H9 (cell line): ENCODE results near the gene MTO1. TPM values are rescaled to one million over a fixed set of nuclear protein-coding genes. Genes with fewer than 3 reads are reported as not detected.

Experiments used
- DNase-seq: peaks from one replicate; pipeline ENCODE4 v3.0.0-alpha.2; 2017
- H2AFZ ChIP-seq: one replicate; pipeline ENCODE4 v1.6.1; 2013; ENCODE audit warnings: mild to moderate bottlenecking, low read length, control low read depth, moderate library complexity
- H2AK5ac ChIP-seq: 2 replicates; pipeline ENCODE4 v1.6.1; 2013; ENCODE audit warnings: low read length, control low read depth, mixed read lengths; ENCODE audit not compliant: insufficient read length
- H2BK120ac ChIP-seq: one replicate; pipeline ENCODE4 v1.6.1; 2013; ENCODE audit warnings: low read depth, mild to moderate bottlenecking, low read length, control low read depth, inconsistent platforms; ENCODE audit not compliant: poor library complexity, severe bottlenecking
- H2BK12ac ChIP-seq: 2 replicates; pipeline ENCODE4 v1.6.1; 2013; ENCODE audit warnings: low read length, control low read depth, mixed read lengths, low read depth; ENCODE audit not compliant: insufficient read length
- H2BK15ac ChIP-seq: 2 replicates; pipeline ENCODE4 v1.6.1; 2013; ENCODE audit warnings: low read depth, low read length, control low read depth
- H2BK20ac ChIP-seq: one replicate; pipeline ENCODE4 v1.6.1; 2013; ENCODE audit warnings: low read depth, mild to moderate bottlenecking, low read length, control low read depth, inconsistent platforms; ENCODE audit not compliant: poor library complexity, severe bottlenecking
- H2BK5ac ChIP-seq: 2 replicates; pipeline ENCODE4 v1.6.1; 2013; ENCODE audit warnings: low read length, control low read depth, mixed read lengths; ENCODE audit not compliant: insufficient read length
- H3K14ac ChIP-seq: 2 replicates; pipeline ENCODE4 v1.6.1; 2013; ENCODE audit warnings: low read length, control low read depth; ENCODE audit not compliant: insufficient read depth
- H3K18ac ChIP-seq: 2 replicates; pipeline ENCODE4 v1.6.1; 2013; ENCODE audit warnings: low read depth, mild to moderate bottlenecking, mixed read lengths, low read length, control low read depth; ENCODE audit not compliant: insufficient read length
- H3K23ac ChIP-seq: 2 replicates; pipeline ENCODE4 v1.6.1; 2013; ENCODE audit warnings: low read length, control low read depth, mixed read lengths, low read depth; ENCODE audit not compliant: insufficient read length
- H3K23me2 ChIP-seq: 2 replicates; pipeline ENCODE4 v1.6.1; 2013; ENCODE audit warnings: low read depth, mild to moderate bottlenecking, mixed read lengths, low read length, control low read depth; ENCODE audit not compliant: insufficient read length, poor library complexity, severe bottlenecking
- H3K27ac ChIP-seq: 2 replicates; pipeline ENCODE4 v1.5.1; 2013; ENCODE audit warnings: low read length, control low read depth, mixed read lengths, low read depth; ENCODE audit not compliant: insufficient read length
- H3K27me3 ChIP-seq: 2 replicates; pipeline ENCODE4 v1.6.1; 2013; ENCODE audit warnings: low read length, control low read depth, inconsistent platforms; ENCODE audit not compliant: insufficient read depth
- H3K4ac ChIP-seq: 2 replicates; pipeline ENCODE4 v1.6.1; 2013; ENCODE audit warnings: low read depth, mild to moderate bottlenecking, control low read depth, inconsistent platforms, low read length, moderate library complexity
- H3K4me1 ChIP-seq: 2 replicates; pipeline ENCODE4 v1.6.1; 2013; ENCODE audit warnings: low read length, control low read depth, inconsistent platforms; ENCODE audit not compliant: insufficient read depth
- H3K4me2 ChIP-seq: 2 replicates; pipeline ENCODE4 v1.6.1; 2013; ENCODE audit warnings: low read length, control low read depth, mixed read lengths; ENCODE audit not compliant: insufficient read length, insufficient read depth
- H3K56ac ChIP-seq: 2 replicates; pipeline ENCODE4 v1.6.1; 2013; ENCODE audit warnings: low read depth, mild to moderate bottlenecking, mixed read lengths, low read length, control low read depth; ENCODE audit not compliant: insufficient read length
- H3K79me1 ChIP-seq: 2 replicates; pipeline ENCODE4 v1.6.1; 2013; ENCODE audit warnings: low read depth, mild to moderate bottlenecking, moderate library complexity, low read length, control low read depth, inconsistent platforms; ENCODE audit not compliant: insufficient read depth, poor library complexity, severe bottlenecking
- H3K79me2 ChIP-seq: 2 replicates; pipeline ENCODE4 v1.6.1; 2013; ENCODE audit warnings: low read length, control low read depth, inconsistent platforms; ENCODE audit not compliant: insufficient read depth
- H3K9ac ChIP-seq: 2 replicates; pipeline ENCODE4 v1.6.1; 2013; ENCODE audit warnings: low read length, control low read depth, mixed read lengths; ENCODE audit not compliant: insufficient read length; ENCODE audit errors: extremely low read depth
- H3K9me3 ChIP-seq: one replicate; pipeline ENCODE4 v1.6.1; 2013; ENCODE audit warnings: low read depth, low read length, inconsistent platforms; ENCODE audit not compliant: control insufficient read depth
- H3T11ph ChIP-seq: one replicate; pipeline ENCODE4 v1.6.1; 2013; ENCODE audit warnings: mild to moderate bottlenecking, low read length, control low read depth, inconsistent platforms
- H4K20me1 ChIP-seq: one replicate; pipeline ENCODE4 v1.6.1; 2013; ENCODE audit not compliant: control insufficient read depth, insufficient read length, insufficient read depth
- H4K5ac ChIP-seq: 2 replicates; pipeline ENCODE4 v1.6.1; 2013; ENCODE audit warnings: low read depth, mild to moderate bottlenecking, mixed read lengths, low read length, control low read depth; ENCODE audit not compliant: insufficient read length
- H4K8ac ChIP-seq: replicated peaks from 2 replicates; pipeline ENCODE4 v1.6.1; 2013; ENCODE audit warnings: low read length, control low read depth, mixed read lengths, low read depth; ENCODE audit not compliant: insufficient read length
- H4K91ac ChIP-seq: 2 replicates; pipeline ENCODE4 v1.6.1; 2013; ENCODE audit warnings: low read depth, mild to moderate bottlenecking, moderate library complexity, mixed read lengths, low read length, control low read depth; ENCODE audit not compliant: insufficient read length
- H3K27ac Mint-ChIP-seq, 3 experiments: 2 replicates in 2 of 3; 3 replicates in 1 of 3; pipeline ENCODE4 v1.8.0; 2020 to 2021; ENCODE audit warnings: mixed read lengths in 3 of 3, mild to moderate bottlenecking in 1 of 3, moderate library complexity in 1 of 3
- H3K27me3 Mint-ChIP-seq: 2 replicates; pipeline ENCODE4 v1.8.0; 2021; ENCODE audit warnings: low read depth, mild to moderate bottlenecking, moderate library complexity, mixed read lengths
- H3K36me3 Mint-ChIP-seq, 3 experiments: 2 replicates in 2 of 3; 3 replicates in 1 of 3; pipeline ENCODE4 v1.8.0; 2020 to 2021; ENCODE audit warnings: low read depth in 3 of 3, mixed read lengths in 3 of 3; ENCODE audit not compliant: insufficient read depth in 1 of 3
- H3K4me1 Mint-ChIP-seq, 2 experiments: 2 replicates each; pipeline ENCODE4 v1.8.0; 2020; ENCODE audit warnings: mixed read lengths in 2 of 2
- H3K4me3 Mint-ChIP-seq, 2 experiments: 2 replicates in 1 of 2; 3 replicates in 1 of 2; pipeline ENCODE4 v1.8.0; 2020 to 2021; ENCODE audit warnings: mild to moderate bottlenecking in 2 of 2, mixed read lengths in 2 of 2, moderate library complexity in 1 of 2
- H3K9me3 Mint-ChIP-seq, 2 experiments: 2 replicates in 1 of 2; 3 replicates in 1 of 2; pipeline ENCODE4 v1.8.0; 2020; ENCODE audit warnings: mild to moderate bottlenecking in 2 of 2, mixed read lengths in 2 of 2, moderate library complexity in 1 of 2
- WGBS: extraction: QIAGEN DNeasy Blood & Tissue Kit; methylation state at CpG from one replicate; pipeline ENCODE4 v1.1.7; 2013; ENCODE audit warnings: missing lambda C conversion rate, low lambda C conversion rate, mixed read lengths; ENCODE audit not compliant: insufficient read length; ENCODE audit errors: extremely low coverage; 5-methylcytosine and 5-hydroxymethylcytosine counted together
- total RNA-seq: library from RNA; stranded (reverse); gene quantifications from 2 replicates; pipeline ENCODE4 v1.2.1, GENCODE V29; 2021
- TF ChIP-seq, protein P1 (sequence below): fragments of 200-600 bp; sonication (generic); conservative IDR thresholded peaks from 3 replicates; pipeline ENCODE4 v1.8.0; 2021; ENCODE audit warnings: antibody characterized with exemption, mild to moderate bottlenecking

Gene MTO1
- total RNA-seq, 1 experiment from 2014 or later = 27.8 TPM

DNA sequence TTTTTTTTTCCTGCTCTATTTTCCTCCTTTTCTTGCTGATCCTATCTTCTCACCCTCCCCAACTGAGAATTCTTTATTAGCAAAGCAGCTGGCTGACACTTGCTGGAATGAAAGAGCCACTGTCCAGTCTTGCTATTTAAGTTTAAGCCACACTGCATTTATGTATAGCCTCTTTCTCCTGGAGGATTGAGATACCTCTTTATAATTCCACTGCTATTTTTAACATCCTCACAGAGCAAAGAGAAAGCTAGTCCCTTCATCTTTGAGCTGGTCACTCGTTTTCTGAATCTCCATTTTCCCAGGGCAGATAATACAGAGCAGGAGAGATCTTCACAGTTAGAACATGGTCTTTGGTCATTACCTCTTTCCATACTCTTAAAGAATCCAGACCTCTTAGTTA is 95.3 kb downstream of the MTO1 start:
- Mint-ChIP-seq H3K9me3 (no peaks in the 10 kb centered on the region), H3K4me1 (peaks cover 26 to 32% of the 10 kb centered on the region in 2 experiments), H3K36me3 (no peaks in the 10 kb centered on the region), H3K27me3 (no peaks in the 10 kb centered on the region), H3K4me3 (no peak overlapping the region), H3K27ac (no peak overlapping the region)
- Histone ChIP-seq H4K8ac (no peak overlapping the region), H3K23me2 (no peaks in the 10 kb centered on the region), H2BK20ac (no peak overlapping the region), H3K4ac (no peak overlapping the region), H2BK120ac (no peak overlapping the region), H2BK12ac (no peak overlapping the region), H2AK5ac (no peak overlapping the region), H3K79me2 (no peaks in the 10 kb centered on the region), H3K56ac (no peak overlapping the region), H3K9me3 (no peaks in the 10 kb centered on the region), H3K14ac (no peak overlapping the region), H4K91ac (no peak overlapping the region), H2BK15ac (no peak overlapping the region), H3T11ph (no peak overlapping the region), H3K18ac (no peak overlapping the region), H2AFZ (no peak overlapping the region), H3K27me3 (no peaks in the 10 kb centered on the region), H3K27ac (no peak overlapping the region), H3K4me2 (no peak overlapping the region), H4K5ac (no peak overlapping the region), H4K20me1 (no peaks in the 10 kb centered on the region), H3K79me1 (no peaks in the 10 kb centered on the region), H3K9ac (no peak overlapping the region), H3K4me1 (peaks cover 4% of the 10 kb centered on the region; the same call in 1 of the 2 replicates), H3K23ac (no peak overlapping the region), H2BK5ac (no peak overlapping the region)
- TF ChIP-seq, protein P1, sequence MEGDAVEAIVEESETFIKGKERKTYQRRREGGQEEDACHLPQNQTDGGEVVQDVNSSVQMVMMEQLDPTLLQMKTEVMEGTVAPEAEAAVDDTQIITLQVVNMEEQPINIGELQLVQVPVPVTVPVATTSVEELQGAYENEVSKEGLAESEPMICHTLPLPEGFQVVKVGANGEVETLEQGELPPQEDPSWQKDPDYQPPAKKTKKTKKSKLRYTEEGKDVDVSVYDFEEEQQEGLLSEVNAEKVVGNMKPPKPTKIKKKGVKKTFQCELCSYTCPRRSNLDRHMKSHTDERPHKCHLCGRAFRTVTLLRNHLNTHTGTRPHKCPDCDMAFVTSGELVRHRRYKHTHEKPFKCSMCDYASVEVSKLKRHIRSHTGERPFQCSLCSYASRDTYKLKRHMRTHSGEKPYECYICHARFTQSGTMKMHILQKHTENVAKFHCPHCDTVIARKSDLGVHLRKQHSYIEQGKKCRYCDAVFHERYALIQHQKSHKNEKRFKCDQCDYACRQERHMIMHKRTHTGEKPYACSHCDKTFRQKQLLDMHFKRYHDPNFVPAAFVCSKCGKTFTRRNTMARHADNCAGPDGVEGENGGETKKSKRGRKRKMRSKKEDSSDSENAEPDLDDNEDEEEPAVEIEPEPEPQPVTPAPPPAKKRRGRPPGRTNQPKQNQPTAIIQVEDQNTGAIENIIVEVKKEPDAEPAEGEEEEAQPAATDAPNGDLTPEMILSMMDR = no peak
- no CpG with 5 or more reads among the region's 1 CpG for WGBS
- DNase-seq = no peak

Other genes starting within 250 kb of the MTO1 start
- 0.37 TPM in 1 of 2 replicates, not detected in the other for gene KHDC1L, start 236.2 kb upstream of the MTO1 start, total RNA-seq
- 7.7 and 7.8 TPM in 2 replicates for gene KHDC1, start 198.5 kb upstream of the MTO1 start, total RNA-seq
- 1.2 TPM in 2 replicates for gene DPPA5, start 107.5 kb upstream of the MTO1 start, total RNA-seq
- 0.22 TPM in 1 of 2 replicates, not detected in the other for gene KHDC3L, start 99.1 kb upstream of the MTO1 start, total RNA-seq
- not detected in 2 replicates for gene OOEP, start 91.8 kb upstream of the MTO1 start, total RNA-seq
- 0.33 TPM in 1 of 2 replicates, not detected in the other for gene DDX43, start 66.9 kb upstream of the MTO1 start, total RNA-seq
- gene CGAS, start 9.4 kb upstream of the MTO1 start, total RNA-seq = 1.7 and 1.8 TPM in 2 replicates
- 13,057 and 13,182 TPM in 2 replicates for gene EEF1A1, start 59.3 kb downstream of the MTO1 start, total RNA-seq
- 8.3 and 8.9 TPM in 2 replicates for gene SLC17A5, start 192.3 kb downstream of the MTO1 start, total RNA-seq
- 3.2 and 3.3 TPM in 2 replicates for gene CD109, start 234.5 kb downstream of the MTO1 start, total RNA-seq